ENCODE measurements around the gene ARF6.

ARF6 gene

GRCh38 chr14:49940808-49941421 lies 48.0 kb downstream of the ARF6 start:
- DNase-seq (ENCODE audit: low read depth): peak; percentile 9

DNA sequence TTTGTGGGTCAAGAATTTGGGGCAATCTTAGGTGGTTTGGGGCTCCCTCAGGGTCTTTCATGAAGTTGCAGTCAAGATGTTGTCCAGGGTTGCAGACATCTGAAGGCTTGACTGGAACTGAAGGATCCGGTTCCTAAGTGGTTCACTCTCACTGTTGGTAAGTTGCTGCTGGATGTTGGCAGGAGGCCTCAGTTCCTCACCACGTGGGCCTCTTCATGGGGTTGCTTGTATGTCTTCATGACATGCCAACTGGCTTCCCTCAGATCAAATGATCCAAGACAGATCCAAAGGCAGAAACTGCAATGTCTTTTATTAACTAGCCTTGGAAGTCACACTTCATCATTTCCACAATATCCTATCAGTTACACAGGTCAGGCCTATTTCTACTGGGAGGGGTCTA lies 49.2 kb downstream of the ARF6 start:
- DNase-seq (ENCODE audit: low read depth): no peak

GRCh38 chr14:49944501-49944900 lies 51.6 kb downstream of the ARF6 start:
- no peak for DNase-seq (ENCODE audit: low read depth)

DNA sequence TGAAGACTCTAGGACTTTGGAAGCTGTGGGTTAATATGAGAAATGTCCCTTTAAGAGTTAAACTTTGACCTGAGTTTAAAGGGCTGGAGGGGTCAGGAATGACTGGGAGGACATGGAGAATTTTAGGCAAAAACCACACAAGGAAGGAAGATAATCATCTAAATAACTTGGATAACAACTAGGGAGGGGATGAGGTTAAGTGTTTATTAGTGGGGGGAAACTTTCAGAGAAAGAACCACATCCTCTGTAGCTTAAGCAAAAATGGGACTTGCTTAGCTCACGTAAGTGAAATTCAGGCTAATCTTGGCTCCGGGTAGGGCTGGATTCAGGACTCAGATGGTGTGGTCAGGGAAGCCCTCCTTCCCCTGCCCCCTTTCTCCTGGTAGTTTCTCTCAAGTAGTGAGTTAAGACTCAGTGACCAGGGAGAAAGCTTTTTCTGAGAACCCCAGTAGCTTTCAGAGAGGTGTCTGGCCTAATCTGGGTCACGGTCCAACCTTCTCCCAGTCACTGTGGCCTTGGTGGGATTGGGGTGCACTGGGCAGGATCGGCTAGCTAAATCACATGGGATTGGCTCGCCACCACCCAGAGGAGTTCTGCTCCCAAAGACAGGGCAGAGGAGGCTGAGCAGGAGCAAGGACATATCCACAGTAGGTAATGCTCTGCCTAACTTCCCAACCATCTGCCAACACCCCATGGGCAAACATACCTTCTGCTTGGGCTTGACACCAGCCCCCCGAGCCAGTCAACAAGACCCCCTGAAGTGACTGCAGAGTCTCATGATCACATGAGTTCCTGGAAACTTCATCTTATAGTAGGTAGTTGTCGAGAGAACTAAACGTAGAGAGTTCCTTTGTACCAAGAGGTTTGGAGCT lies 52.8 kb downstream of the ARF6 start:
- no peak for DNase-seq (ENCODE audit: low read depth)

All from fibroblast of the conjunctiva (primary cell).